ENCODE results near the gene CLNK.
A peak's percentile ranks its signal among the peaks of the same experiment; 100 is the strongest.
"Not testable (repeated sequence)": the region's sequence is repeated elsewhere in the genome, so short reads cannot be mapped to it uniquely, and the experiment has no call there.

The CLNK gene

GRCh38 chr4:10575414-10575813 is 109.2 kb downstream of the CLNK start:
- DNase-seq = no peak

GRCh38 chr4:10574553-10574952 is 110.0 kb downstream of the CLNK start:
- DNase-seq = not testable (repeated sequence)

- DNase-seq = no peak
Measured at GRCh38 chr4:10571909-10572308, 112.7 kb downstream of the CLNK start.

- DNase-seq = no peak
Measured at GRCh38 chr4:10569491-10569890, 115.1 kb downstream of the CLNK start.

GRCh38 chr4:10567766-10568165 is 116.8 kb downstream of the CLNK start:
- no peak for DNase-seq

- no peak for DNase-seq
Measured at GRCh38 chr4:10565166-10565780, 119.3 kb downstream of the CLNK start.

GRCh38 chr4:10554694-10555093 is 129.9 kb downstream of the CLNK start:
- DNase-seq = peak; percentile 52

- no peak for DNase-seq
Measured at GRCh38 chr4:10554121-10554520, 130.4 kb downstream of the CLNK start.

- no peak for DNase-seq
Measured at GRCh38 chr4:10552591-10553280, 131.8 kb downstream of the CLNK start.

GRCh38 chr4:10535912-10536311 is 148.7 kb downstream of the CLNK start:
- no peak for DNase-seq

- DNase-seq = no peak
Measured at GRCh38 chr4:10534820-10535219, 149.7 kb downstream of the CLNK start.

- DNase-seq = no peak
Measured at GRCh38 chr4:10532155-10532554, 152.4 kb downstream of the CLNK start.

GRCh38 chr4:10530137-10530786 is 154.3 kb downstream of the CLNK start:
- no peak for DNase-seq

- DNase-seq = no peak
Measured at GRCh38 chr4:10529291-10530136, 155.1 kb downstream of the CLNK start.

GRCh38 chr4:10527438-10527837 is 157.1 kb downstream of the CLNK start:
- DNase-seq = no peak

GRCh38 chr4:10526429-10527222 is 157.9 kb downstream of the CLNK start:
- DNase-seq = no peak

- DNase-seq = no peak
Measured at GRCh38 chr4:10524196-10524833, 160.3 kb downstream of the CLNK start.

GRCh38 chr4:10521424-10521823 is 163.1 kb downstream of the CLNK start:
- no peak for DNase-seq

- DNase-seq = no peak
Measured at GRCh38 chr4:10509733-10510132, 174.8 kb downstream of the CLNK start.

GRCh38 chr4:10506077-10506476 is 178.5 kb downstream of the CLNK start:
- DNase-seq = no peak

GRCh38 chr4:10504570-10505179 is 179.9 kb downstream of the CLNK start:
- DNase-seq = no peak

All from fibroblast of skin of abdomen (primary cell).